Right ventricle myocardium superior (tissue), 1 donor: Measurements from ENCODE around the gene ADRA2A. TPM values are rescaled to one million over a fixed set of nuclear protein-coding genes. Genes with fewer than 3 reads are reported as not detected.

ENCODE experiments used
- ATAC-seq: fragments of 200-7000 bp; cut with Tn5 transposase; one replicate; pipeline ENCODE4 v1.9.1; 2020; ENCODE audit warnings: mild to moderate bottlenecking; ENCODE audit not compliant: poor library complexity
- DNase-seq: peaks from one replicate; pipeline ENCODE4 v3.0.0-alpha.2; 2020
- intact Hi-C: fragments of 100-400 bp; cut with DNase I; formaldehyde crosslinking; loops from one replicate; pipeline ENCODE4 v1.11.2; 2022
- total RNA-seq: library from RNA; stranded (reverse); fragmentation: NEBNext Ultra II Directional; extraction: Animal tissue kit (Norgen Biotek cat#: 25700); gene quantifications from one replicate; pipeline ENCODE4 v1.2.1, GENCODE V29; 2021
- donor health status: DM: no; HTN: yes; CAD: no; lungs with severe emphysema.

The ADRA2A gene
- total RNA-seq, 1 donor from 2014 or later, result 0.67 TPM

DNA sequence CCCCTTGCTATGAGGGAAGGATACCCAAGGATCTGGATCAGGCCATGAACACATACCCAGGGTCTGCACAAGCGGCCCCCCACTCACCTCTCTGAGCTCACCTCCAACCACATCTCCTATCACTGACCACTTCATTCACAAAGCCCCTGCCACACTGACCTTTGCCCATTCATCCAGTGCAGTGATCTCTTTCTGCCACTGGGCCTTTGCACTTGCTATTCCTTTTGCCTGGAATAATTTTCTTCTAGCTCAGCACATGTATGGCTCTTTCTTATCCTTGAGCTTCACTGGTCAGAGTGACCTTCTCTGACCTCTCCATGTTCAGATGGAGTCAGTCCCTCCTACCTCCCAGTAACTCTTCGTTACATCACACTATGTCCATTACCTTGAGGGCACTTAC lies 48.3 kb downstream of the ADRA2A start:
- intact Hi-C loops, result no loop called here
- ATAC-seq (no peak), DNase-seq (no peak)

- ATAC-seq, result no peak
- no peak for DNase-seq
- intact Hi-C loops, result no loop called here
Observed at GRCh38 chr10:111126077-111126476, 49.2 kb downstream of the ADRA2A start.

- intact Hi-C loops, result no loop called here
- ATAC-seq (no peak), DNase-seq (no peak)
Observed at GRCh38 chr10:111127081-111127848, 50.4 kb downstream of the ADRA2A start.

DNA sequence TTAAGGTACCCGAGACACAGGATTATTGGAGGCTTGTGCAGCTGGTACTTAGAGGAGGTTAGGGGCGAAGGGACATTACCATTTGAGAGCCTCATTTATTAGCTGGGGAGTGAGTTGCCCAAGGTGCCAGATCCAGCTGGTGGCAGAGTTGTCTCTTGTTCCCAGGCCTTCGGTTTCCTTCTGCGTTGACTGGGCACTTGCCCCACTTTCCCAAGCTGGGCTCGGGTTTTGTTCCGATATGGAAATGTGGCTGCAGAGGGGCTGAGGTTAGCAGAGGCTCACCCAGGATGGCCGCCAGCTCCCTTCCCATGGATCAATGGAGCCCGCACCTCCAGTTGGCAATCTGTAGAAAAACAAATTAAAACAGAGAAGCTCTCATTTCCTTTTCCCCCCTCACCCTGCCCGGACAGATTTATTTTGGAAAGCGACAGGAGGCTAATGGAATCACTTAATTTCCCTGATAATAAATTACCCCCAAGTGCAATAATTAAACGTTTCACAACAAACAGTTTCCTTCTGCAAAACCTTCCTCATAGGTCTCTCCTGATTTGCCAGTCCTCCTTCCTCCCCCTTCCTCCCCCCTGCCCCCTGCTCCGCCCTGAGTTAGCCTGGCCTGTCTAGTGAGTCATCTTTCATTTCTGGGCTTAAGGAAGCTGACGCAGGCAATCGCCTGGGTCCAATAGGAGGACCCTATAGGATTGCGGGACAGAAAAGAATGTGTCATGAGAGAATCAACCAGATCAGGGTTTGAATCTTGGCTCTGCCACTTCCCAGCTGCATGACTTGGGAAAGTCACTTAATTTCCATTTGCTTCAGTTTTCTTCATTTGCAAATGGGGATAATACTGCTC lies 51.7 kb downstream of the ADRA2A start:
- DNase-seq (no peak), ATAC-seq (no peak)
- intact Hi-C loops, result no loop called here

DNA sequence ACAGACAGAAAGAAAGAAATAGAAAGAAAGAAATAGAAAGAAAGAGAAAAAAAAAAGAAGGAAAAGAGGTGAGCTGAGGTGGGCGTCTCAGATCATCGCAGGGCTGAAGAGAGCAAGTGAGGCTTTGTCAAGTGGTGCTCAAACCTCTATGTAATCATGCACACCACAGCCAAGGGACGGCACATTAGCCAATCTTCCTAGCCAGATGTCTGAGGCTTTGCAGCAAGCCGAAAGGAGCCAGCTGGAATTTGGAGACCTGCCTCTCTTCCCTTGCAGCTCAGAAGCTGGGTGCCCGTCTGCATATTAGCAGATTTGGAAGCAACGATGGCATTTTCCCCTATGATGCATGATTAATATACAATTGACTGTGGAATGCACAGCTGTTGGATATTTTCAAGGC lies 52.5 kb downstream of the ADRA2A start:
- DNase-seq, result no peak
- intact Hi-C loops, result no loop called here
- ATAC-seq, result no peak

DNA sequence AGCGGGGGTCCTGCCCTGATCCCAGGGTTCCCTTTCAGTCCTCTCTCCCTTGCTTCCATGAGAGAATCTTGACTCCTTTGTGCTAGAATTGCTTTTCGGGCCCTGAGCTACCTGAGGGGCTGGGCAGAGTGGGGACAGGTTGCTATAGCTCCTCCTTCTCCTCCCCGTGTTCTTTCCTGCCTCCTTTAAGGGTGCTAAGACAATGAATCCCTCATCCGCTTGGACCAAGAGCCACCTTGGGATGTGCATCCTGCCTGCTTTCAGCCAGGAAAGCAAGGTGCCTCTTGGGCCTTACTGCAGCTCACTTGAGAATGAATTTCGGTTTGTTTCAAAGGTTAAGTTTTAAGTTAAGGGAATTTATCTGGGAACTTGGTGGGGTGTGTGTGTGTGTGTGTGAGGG lies 53.6 kb downstream of the ADRA2A start:
- DNase-seq (no peak), ATAC-seq (no peak)
- intact Hi-C loops, result no loop called here

Other genes with a start within 250 kb of the ADRA2A start
- 90.0 TPM for gene PDCD4, start 205.1 kb upstream of the ADRA2A start, total RNA-seq
- gene BBIP1, start 157.8 kb upstream of the ADRA2A start, total RNA-seq, result 16.0 TPM
- 40.8 TPM for gene SHOC2, start 157.4 kb upstream of the ADRA2A start, total RNA-seq